Parathyroid adenoma (tissue), 2 donors: ENCODE results near the gene UNC93B1.

Experiments used
- H2AFZ ChIP-seq: fragments of 300-600 bp; sonication (generic); one replicate; pipeline ENCODE4 v1.7.0; 2017; ENCODE audit warnings: antibody characterized with exemption, mild to moderate bottlenecking
- H3K27ac ChIP-seq: fragments of 300-600 bp; sonication (generic); one replicate; pipeline ENCODE4 v1.7.0; 2017
- H3K27me3 ChIP-seq: fragments of 300-600 bp; sonication (generic); one replicate; pipeline ENCODE4 v1.7.0; 2017; ENCODE audit warnings: low read length; ENCODE audit not compliant: control insufficient read depth, insufficient read depth
- H3K36me3 ChIP-seq: fragments of 300-600 bp; sonication (generic); one replicate; pipeline ENCODE4 v1.7.0; 2017; ENCODE audit warnings: low read length; ENCODE audit not compliant: control insufficient read depth, insufficient read depth
- H3K4me1 ChIP-seq: fragments of 300-600 bp; sonication (generic); one replicate; pipeline ENCODE4 v1.7.0; 2017; ENCODE audit warnings: control low read depth
- H3K4me2 ChIP-seq: fragments of 300-600 bp; sonication (generic); one replicate; pipeline ENCODE4 v1.7.0; 2017; ENCODE audit warnings: low read length
- H3K4me3 ChIP-seq: fragments of 300-600 bp; sonication (generic); one replicate; pipeline ENCODE4 v1.7.0; 2017; ENCODE audit warnings: low read depth, low read length
- H3K79me2 ChIP-seq: fragments of 300-600 bp; sonication (generic); one replicate; pipeline ENCODE4 v1.7.0; 2017; ENCODE audit warnings: control low read depth
- H3K9ac ChIP-seq: fragments of 300-600 bp; sonication (generic); one replicate; pipeline ENCODE4 v1.7.0; 2017; ENCODE audit warnings: mild to moderate bottlenecking
- H3K9me3 ChIP-seq: fragments of 300-600 bp; sonication (generic); one replicate; pipeline ENCODE4 v1.7.0; 2017; ENCODE audit warnings: low read length; ENCODE audit not compliant: control insufficient read depth
- CTCF ChIP-seq: fragments of 300-600 bp; sonication (generic); IDR thresholded peaks from one replicate; pipeline ENCODE4 v1.7.0; 2017; ENCODE audit warnings: antibody characterized with exemption, mild to moderate bottlenecking
- donor health status: primary hyperparathyroidism.

Gene UNC93B1

GRCh38 chr11:68018730-68019190, 14.9 kb upstream of the UNC93B1 start:
- H3K36me3 ChIP-seq: no peaks in the 10 kb centered on the region
- no peak for TF ChIP-seq CTCF
- no peak overlapping the region for H3K4me2 ChIP-seq
- H2AFZ ChIP-seq: no peak overlapping the region
- H3K27me3 ChIP-seq: no peaks in the 10 kb centered on the region
- no peak overlapping the region for H3K4me3 ChIP-seq
- H3K4me1 ChIP-seq: no peaks in the 10 kb centered on the region
- H3K27ac ChIP-seq: no peak overlapping the region
- H3K9ac ChIP-seq: no peak overlapping the region
- H3K79me2 ChIP-seq: no peaks in the 10 kb centered on the region
- H3K9me3 ChIP-seq: no peaks in the 10 kb centered on the region

GRCh38 chr11:68017980-68018729, 14.3 kb upstream of the UNC93B1 start:
- Histone ChIP-seq H3K36me3 (no peaks in the 10 kb centered on the region), H3K27me3 (no peaks in the 10 kb centered on the region), H2AFZ (no peak overlapping the region), H3K4me3 (no peak overlapping the region), H3K4me1 (no peaks in the 10 kb centered on the region), H3K9me3 (no peaks in the 10 kb centered on the region), H3K4me2 (no peak overlapping the region), H3K27ac (no peak overlapping the region), H3K79me2 (no peaks in the 10 kb centered on the region), H3K9ac (no peak overlapping the region)
- no peak for TF ChIP-seq CTCF

GRCh38 chr11:68016904-68017817, 13.3 kb upstream of the UNC93B1 start:
- H3K79me2 ChIP-seq: no peaks in the 10 kb centered on the region
- H3K36me3 ChIP-seq: no peaks in the 10 kb centered on the region
- no peak overlapping the region for H2AFZ ChIP-seq
- H3K27me3 ChIP-seq: no peaks in the 10 kb centered on the region
- H3K27ac ChIP-seq: no peak overlapping the region
- no peak overlapping the region for H3K4me3 ChIP-seq
- no peak overlapping the region for H3K4me2 ChIP-seq
- no peak for TF ChIP-seq CTCF
- no peaks in the 10 kb centered on the region for H3K9me3 ChIP-seq
- H3K9ac ChIP-seq: no peak overlapping the region
- no peaks in the 10 kb centered on the region for H3K4me1 ChIP-seq

DNA sequence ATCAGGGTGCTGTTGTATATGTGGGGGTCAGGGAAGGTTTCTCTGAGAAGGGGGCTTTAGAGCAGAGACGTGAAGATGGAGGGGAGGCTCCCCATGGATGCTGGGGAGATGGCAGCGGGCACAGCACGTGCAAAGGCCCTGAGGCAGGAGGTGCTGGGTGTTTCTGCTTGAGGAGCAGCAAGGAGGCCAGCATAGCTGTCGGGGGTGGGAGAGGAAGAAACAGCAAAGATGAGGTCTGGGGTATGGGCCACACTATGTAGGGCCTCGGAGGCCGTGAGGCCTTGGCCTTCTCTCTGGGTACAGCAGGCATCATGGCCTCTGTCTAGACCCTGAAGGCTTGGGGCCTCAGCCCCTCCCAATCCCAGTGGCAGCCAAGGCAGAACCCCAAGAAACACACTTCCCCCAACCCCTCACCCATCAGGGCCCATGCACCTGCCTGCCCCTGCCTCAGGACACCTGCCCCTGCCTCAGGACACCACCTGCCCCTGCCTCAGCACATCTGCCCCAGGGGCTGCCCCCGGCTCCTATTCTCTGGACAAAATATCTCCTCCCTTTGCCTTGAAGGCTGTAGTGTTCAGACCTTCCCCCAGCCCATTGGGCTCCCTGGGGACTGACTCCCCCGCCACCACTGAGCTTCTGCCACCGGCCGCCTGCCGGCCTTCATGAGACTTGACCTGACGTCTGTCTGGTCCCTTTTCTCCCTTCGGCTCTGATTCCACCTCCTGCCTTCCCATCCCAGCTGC, 12.4 kb upstream of the UNC93B1 start:
- H3K79me2 ChIP-seq: no peaks in the 10 kb centered on the region
- no peaks in the 10 kb centered on the region for H3K27me3 ChIP-seq
- no peak overlapping the region for H3K4me3 ChIP-seq
- H3K4me1 ChIP-seq: no peaks in the 10 kb centered on the region
- no peak overlapping the region for H3K9ac ChIP-seq
- H3K36me3 ChIP-seq: no peaks in the 10 kb centered on the region
- no peak overlapping the region for H3K4me2 ChIP-seq
- H3K9me3 ChIP-seq: no peaks in the 10 kb centered on the region
- no peak overlapping the region for H2AFZ ChIP-seq
- no peak overlapping the region for H3K27ac ChIP-seq
- no peak for TF ChIP-seq CTCF
